Fibroblast of skin of right biceps (primary cell): Measurements from ENCODE around the gene TRAP1.
A peak's percentile ranks its signal among the peaks of the same experiment; 100 is the strongest.
"Not testable (repeated sequence)": the region's sequence is repeated elsewhere in the genome, so short reads cannot be mapped to it uniquely, and the experiment has no call there.

Experiments
- DNase-seq: peaks from one replicate; pipeline ENCODE4 v3.0.0-alpha.2; 2013

The TRAP1 gene

GRCh38 chr16:3735541-3735940, 18.2 kb upstream of the TRAP1 start:
- DNase-seq, result no peak

- no peak for DNase-seq
Measured at GRCh38 chr16:3734758-3735221, 17.5 kb upstream of the TRAP1 start.

- no peak for DNase-seq
Measured at GRCh38 chr16:3734084-3734757, 16.9 kb upstream of the TRAP1 start.

- no peak for DNase-seq
Measured at GRCh38 chr16:3732171-3732570, 14.8 kb upstream of the TRAP1 start.

- no peak for DNase-seq
Measured at GRCh38 chr16:3731126-3731935, 14.0 kb upstream of the TRAP1 start.

- no peak for DNase-seq
Measured at GRCh38 chr16:3730161-3731125, 13.1 kb upstream of the TRAP1 start.

GRCh38 chr16:3729161-3730112, 12.1 kb upstream of the TRAP1 start:
- no peak for DNase-seq

- no peak for DNase-seq
Measured at GRCh38 chr16:3728424-3729160, 11.3 kb upstream of the TRAP1 start.

GRCh38 chr16:3727806-3728381, 10.6 kb upstream of the TRAP1 start:
- no peak for DNase-seq

- DNase-seq, result no peak
Measured at GRCh38 chr16:3726021-3726687, 8.8 kb upstream of the TRAP1 start.

- DNase-seq, result no peak
Measured at GRCh38 chr16:3725276-3725675, 8.0 kb upstream of the TRAP1 start.

GRCh38 chr16:3722508-3722907, 5.2 kb upstream of the TRAP1 start:
- DNase-seq, result no peak

- DNase-seq, result no peak
Measured at GRCh38 chr16:3720418-3720817, 3.1 kb upstream of the TRAP1 start.

- no peak for DNase-seq
Measured at GRCh38 chr16:3718628-3719027, 1.3 kb upstream of the TRAP1 start.

GRCh38 chr16:3718019-3718391, 681 bp upstream of the TRAP1 start:
- no peak for DNase-seq

GRCh38 chr16:3716831-3717234, 491 bp downstream of the TRAP1 start:
- DNase-seq, result peak; percentile 16

GRCh38 chr16:3715430-3715829, 1.9 kb downstream of the TRAP1 start:
- no peak for DNase-seq

- DNase-seq, result not testable (repeated sequence)
Measured at GRCh38 chr16:3714378-3714777, 2.9 kb downstream of the TRAP1 start.

- DNase-seq, result no peak
Measured at GRCh38 chr16:3713587-3714242, 3.6 kb downstream of the TRAP1 start.
